GM18909 (cell line): ENCODE results near the gene CAPZA3.
"Not testable (repeated sequence)": the region's sequence is repeated elsewhere in the genome, so short reads cannot be mapped to it uniquely, and the experiment has no call there.

Experiments used
- ATAC-seq: cut with Tn5 transposase; IDR thresholded peaks from one replicate; pipeline ENCODE4 v1.9.1; 2021; ENCODE audit warnings: mild to moderate bottlenecking; ENCODE audit not compliant: unreplicated experiment, poor library complexity

The CAPZA3 gene

GRCh38 chr12:18737819-18738218 is at the start of gene CAPZA3, which contains the start of gene PLCZ1:
Gene CAPZA3, plus strand, starts transcription at chr12:18738119. Its CDS starts 150 bp downstream, at chr12:18738269.
Gene PLCZ1, minus strand, starts transcription at chr12:18738012. Its CDS starts 641 bp downstream, at chr12:18737371.
- ATAC-seq: no peak

GRCh38 chr12:18689771-18690170 is 48.1 kb upstream of the CAPZA3 start:
- no peak for ATAC-seq

GRCh38 chr12:18690653-18691052 is 47.3 kb upstream of the CAPZA3 start:
- ATAC-seq: no peak

GRCh38 chr12:18693986-18694385 is 43.9 kb upstream of the CAPZA3 start:
- ATAC-seq: not testable (repeated sequence)

GRCh38 chr12:18696971-18697602 is 40.8 kb upstream of the CAPZA3 start:
- ATAC-seq: no peak

- no peak for ATAC-seq
Observed at GRCh38 chr12:18700271-18700670, 37.6 kb upstream of the CAPZA3 start.

- no peak for ATAC-seq
Observed at GRCh38 chr12:18703321-18703720, 34.6 kb upstream of the CAPZA3 start.

- ATAC-seq: no peak
Observed at GRCh38 chr12:18703911-18704310, 34.0 kb upstream of the CAPZA3 start.

GRCh38 chr12:18706798-18707197 is 31.1 kb upstream of the CAPZA3 start:
- no peak for ATAC-seq

- ATAC-seq: no peak
Observed at GRCh38 chr12:18716236-18716635, 21.7 kb upstream of the CAPZA3 start.

- ATAC-seq: no peak
Observed at GRCh38 chr12:18718462-18718861, 19.5 kb upstream of the CAPZA3 start.

- no peak for ATAC-seq
Observed at GRCh38 chr12:18719922-18720510, 17.9 kb upstream of the CAPZA3 start.

GRCh38 chr12:18720690-18721089 is 17.2 kb upstream of the CAPZA3 start:
- no peak for ATAC-seq

- no peak for ATAC-seq
Observed at GRCh38 chr12:18721452-18721851, 16.5 kb upstream of the CAPZA3 start.

- ATAC-seq: no peak
Observed at GRCh38 chr12:18723752-18724151, 14.2 kb upstream of the CAPZA3 start.

- ATAC-seq: no peak
Observed at GRCh38 chr12:18731156-18731555, 6.8 kb upstream of the CAPZA3 start.

- no peak for ATAC-seq
Observed at GRCh38 chr12:18747895-18748294, 10.0 kb downstream of the CAPZA3 start.

- ATAC-seq: no peak
Observed at GRCh38 chr12:18749386-18749957, 11.6 kb downstream of the CAPZA3 start.

GRCh38 chr12:18750085-18750484 is 12.2 kb downstream of the CAPZA3 start:
- no peak for ATAC-seq

GRCh38 chr12:18751866-18752265 is 13.9 kb downstream of the CAPZA3 start:
- ATAC-seq: no peak

GRCh38 chr12:18752280-18752920 is 14.5 kb downstream of the CAPZA3 start:
- no peak for ATAC-seq
